Measurements from ENCODE around the gene PSEN2. TPM values are rescaled to one million over a fixed set of nuclear protein-coding genes. Genes with fewer than 3 reads are reported as not detected.

Gene PSEN2
- total and polyA plus RNA-seq, 10 of the 15 experiments (the other 5 are each of a cell fraction or from before 2014, with no cell fraction given): 0.90 to 13.3 (median 7.0) TPM

DNA sequence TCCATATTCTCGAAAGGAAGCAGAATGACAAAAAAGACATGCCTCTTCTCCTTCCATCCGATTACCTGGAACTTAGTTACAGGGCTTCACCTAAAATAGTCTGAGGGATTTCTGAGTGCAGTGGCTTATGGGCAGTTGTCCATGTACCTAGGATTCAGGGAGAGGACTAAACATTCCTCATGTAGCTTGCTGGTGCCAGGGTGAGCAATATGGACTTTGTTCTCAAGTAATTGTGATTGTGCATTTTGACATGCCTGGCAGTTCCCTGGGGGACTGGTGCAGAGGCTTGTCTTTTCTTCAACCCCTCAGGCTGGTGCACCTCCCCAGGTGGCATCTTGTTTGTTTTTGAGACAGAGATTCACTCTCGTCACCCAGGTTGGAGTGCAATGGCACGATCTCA lies 6.1 kb upstream of the PSEN2 start:
- Histone ChIP-seq H3K27me3 (replicated peaks in 1 of 2; ENCODE audit: control insufficient read depth in 2 of 2, insufficient read depth in 2 of 2, low read length in 1 of 2) (no peaks in the 10 kb centered on the region), H3K79me2 (ENCODE audit: control insufficient read depth, insufficient read depth, low read length) (no peaks in the 10 kb centered on the region), H4K20me1 (ENCODE audit: control insufficient read depth, insufficient read depth) (no peaks in the 10 kb centered on the region), H3K9me3 (replicated peaks; ENCODE audit: control insufficient read depth, insufficient read depth, low read length) (no peaks in the 10 kb centered on the region), H3K4me3 (no peak overlapping the region), H3K4me1 (ENCODE audit: control insufficient read depth, insufficient read depth, low read length) (no peaks in the 10 kb centered on the region), H3K27ac (ENCODE audit: control insufficient read depth, insufficient read depth) (no peak overlapping the region), H3K9ac (ENCODE audit: control insufficient read depth, insufficient read depth, low read length) (no peak overlapping the region), H3K4me2 (ENCODE audit: control insufficient read depth, insufficient read depth) (no peak overlapping the region), H2AFZ (ENCODE audit: control insufficient read depth, low read depth, low read length) (no peak overlapping the region), H3K36me3 (ENCODE audit: control insufficient read depth in 2 of 2, insufficient read depth in 2 of 2, low read length in 1 of 2) (no peaks in the 10 kb centered on the region)
- ChIA-PET SMC1A (ENCODE audit: uncharacterized antibody, unreplicated experiment) (no interaction called here), RAD21 (ENCODE audit: unreplicated experiment) (no interaction called here), CTCF (no interaction called here), POLR2A (no interaction called here)
- 52% methylated on average over 4 of the region's 4 CpGs for WGBS (ENCODE audit: insufficient coverage, insufficient replicate concordance, low lambda C conversion rate, missing lambda C conversion rate)
- in situ Hi-C loops (cut with MboI): no loop called here
- no peak for TF ChIP-seq NFIC (IDR thresholded peaks at IDR 0.05; ENCODE audit: low read depth, low read length)
- ATAC-seq (no peak), DNase-seq (ENCODE audit: low read depth, low spot score) (no peak), FAIRE-seq (no peak)
- no TSS peak for BruUV-seq (replicated peaks)
- intact Hi-C loops (cut with micrococcal nuclease; ENCODE audit: unreplicated experiment): no loop called here

DNA sequence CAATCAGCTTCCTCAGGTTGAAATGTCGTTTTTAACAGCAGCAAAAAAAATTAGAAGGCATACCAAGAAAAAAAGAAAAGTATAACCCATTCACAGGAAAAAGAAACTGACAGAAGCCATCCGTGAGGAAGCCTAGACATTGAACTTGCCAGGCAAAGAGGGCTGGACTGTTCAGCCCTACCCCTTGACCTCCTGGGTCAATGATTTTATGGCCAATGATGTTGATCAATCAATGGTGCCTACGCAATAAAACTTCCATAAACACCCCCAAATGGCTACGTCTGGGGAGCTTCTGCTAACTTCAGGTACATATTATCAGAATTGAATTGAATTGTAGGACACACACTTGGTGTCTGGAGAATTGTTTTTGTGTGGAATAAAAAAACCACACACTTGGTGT lies 4.8 kb upstream of the PSEN2 start:
- TF ChIP-seq EED (IDR thresholded peaks at IDR 0.05; ENCODE audit: low read depth) (no peak), JUND (IDR thresholded peaks at IDR 0.05; ENCODE audit: low read depth, low read length) (no peak), WRNIP1 (IDR thresholded peaks at IDR 0.05; ENCODE audit: borderline replicate concordance, low read depth, low read length) (no peak), SUZ12 (IDR thresholded peaks at IDR 0.05; ENCODE audit: unreplicated experiment) (no peak), CHD2 (IDR thresholded peaks at IDR 0.05; ENCODE audit: borderline replicate concordance, low read depth, low read length) (no peak), SMC3 (IDR thresholded peaks at IDR 0.05; ENCODE audit: borderline replicate concordance, low read length) (no peak), MTA2 (IDR thresholded peaks at IDR 0.05; ENCODE audit: low read depth) (no peak), STAT3 (IDR thresholded peaks at IDR 0.05; ENCODE audit: low read depth, low read length) (no peak), CBX3 (IDR thresholded peaks at IDR 0.05; ENCODE audit: borderline replicate concordance, low read depth) (no peak), TCF3 (IDR thresholded peaks at IDR 0.05; ENCODE audit: borderline replicate concordance, insufficient read depth, low read depth, low read length) (no peak), KAT2A (conservative IDR thresholded peaks at IDR 0.05; ENCODE audit: control insufficient read depth, low read depth, low read length) (no peak), RUNX3 (IDR thresholded peaks at IDR 0.05; ENCODE audit: low read length) (no peak), MEF2A (IDR thresholded peaks at IDR 0.05; ENCODE audit: insufficient read depth, low read depth, low read length) (no peak), PAX5 (IDR thresholded peaks at IDR 0.05; ENCODE audit: borderline replicate concordance, low read depth, low read length) (no peak)
- TF ChIP-seq, protein P1, sequence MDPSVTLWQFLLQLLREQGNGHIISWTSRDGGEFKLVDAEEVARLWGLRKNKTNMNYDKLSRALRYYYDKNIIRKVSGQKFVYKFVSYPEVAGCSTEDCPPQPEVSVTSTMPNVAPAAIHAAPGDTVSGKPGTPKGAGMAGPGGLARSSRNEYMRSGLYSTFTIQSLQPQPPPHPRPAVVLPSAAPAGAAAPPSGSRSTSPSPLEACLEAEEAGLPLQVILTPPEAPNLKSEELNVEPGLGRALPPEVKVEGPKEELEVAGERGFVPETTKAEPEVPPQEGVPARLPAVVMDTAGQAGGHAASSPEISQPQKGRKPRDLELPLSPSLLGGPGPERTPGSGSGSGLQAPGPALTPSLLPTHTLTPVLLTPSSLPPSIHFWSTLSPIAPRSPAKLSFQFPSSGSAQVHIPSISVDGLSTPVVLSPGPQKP (IDR thresholded peaks at IDR 0.05; ENCODE audit: low read depth, low read length): no peak
- H3K79me2 ChIP-seq (ENCODE audit: control insufficient read depth, insufficient read depth, low read length): no peaks in the 10 kb centered on the region
- in situ Hi-C loops (cut with MboI): no loop called here
- no peaks in the 10 kb centered on the region for H3K36me3 ChIP-seq (ENCODE audit: control insufficient read depth in 2 of 2, insufficient read depth in 2 of 2, low read length in 1 of 2)
- ChIA-PET SMC1A (ENCODE audit: uncharacterized antibody, unreplicated experiment) (interaction anchor here (0.7 to 1.3 kb wide), 2 partner anchors 10 to 24 kb away, joined by 3 read pairs; no protein-coding TSS in a partner anchor), RAD21 (ENCODE audit: unreplicated experiment) (no interaction called here), POLR2A (interaction anchor here (0.6 kb wide), 1 partner anchor 50 kb away, joined by 4 read pairs; no protein-coding TSS in a partner anchor), CTCF (no interaction called here)
- no TSS peak for BruUV-seq (replicated peaks)
- no peak overlapping the region for H2AFZ ChIP-seq (ENCODE audit: control insufficient read depth, low read depth, low read length)
- no peak overlapping the region for H3K4me2 ChIP-seq (ENCODE audit: control insufficient read depth, insufficient read depth)
- 12% methylated on average over 4 of the region's 4 CpGs for WGBS (ENCODE audit: insufficient coverage, insufficient replicate concordance, low lambda C conversion rate, missing lambda C conversion rate)
- no peak overlapping the region for H3K9ac ChIP-seq (ENCODE audit: control insufficient read depth, insufficient read depth, low read length)
- no peak for DNase-seq (ENCODE audit: low read depth, low spot score)
- no peak overlapping the region for H3K4me3 ChIP-seq
- intact Hi-C loops (cut with micrococcal nuclease; ENCODE audit: unreplicated experiment): no loop called here
- FAIRE-seq: no peak
- peaks cover 4% of the 10 kb centered on the region for H3K4me1 ChIP-seq (ENCODE audit: control insufficient read depth, insufficient read depth, low read length)
- H3K27ac ChIP-seq (ENCODE audit: control insufficient read depth, insufficient read depth): no peak overlapping the region
- no peak for ATAC-seq
- no peaks in the 10 kb centered on the region for H4K20me1 ChIP-seq (ENCODE audit: control insufficient read depth, insufficient read depth)
- no peaks in the 10 kb centered on the region for H3K27me3 ChIP-seq (replicated peaks in 1 of 2; ENCODE audit: control insufficient read depth in 2 of 2, insufficient read depth in 2 of 2, low read length in 1 of 2)
- H3K9me3 ChIP-seq (replicated peaks; ENCODE audit: control insufficient read depth, insufficient read depth, low read length): no peaks in the 10 kb centered on the region

Data from GM12878 (cell line).